ENCODE measurements around the gene ATP2A3. TPM values are rescaled to one million over a fixed set of nuclear protein-coding genes. Genes with fewer than 3 reads are reported as not detected.

Gene ATP2A3
- total RNA-seq, 3 donors from 2014 or later = 2.6 to 15.1 (median 9.8) TPM

GRCh38 chr17:3954086-3954485 lies 10.2 kb downstream of the ATP2A3 start:
- Histone ChIP-seq H3K9me3 (no peaks in the 10 kb centered on the region), H3K36me3 (no peaks in the 10 kb centered on the region), H3K4me3 (no peak overlapping the region), H3K4me1 (no peaks in the 10 kb centered on the region), H3K27ac (no peak overlapping the region), H3K27me3 (no peaks in the 10 kb centered on the region)
- intact Hi-C loops (cut with DNase I; ENCODE audit: low total_unique reads) = no loop called here
- TF ChIP-seq CTCF (IDR thresholded peaks at IDR 0.05) (no peak), POLR2AphosphoS5 (IDR thresholded peaks at IDR 0.05) (no peak), POLR2A (IDR thresholded peaks at IDR 0.05) (no peak)
- no peak for DNase-seq (ENCODE audit: low spot score in 2 of 2)

- no peak for DNase-seq (ENCODE audit: low spot score in 2 of 2)
- intact Hi-C loops (cut with DNase I; ENCODE audit: low total_unique reads) = no loop called here
- Histone ChIP-seq H3K9me3 (no peaks in the 10 kb centered on the region), H3K27ac (no peak overlapping the region), H3K27me3 (no peaks in the 10 kb centered on the region), H3K4me3 (no peak overlapping the region), H3K36me3 (no peaks in the 10 kb centered on the region), H3K4me1 (no peaks in the 10 kb centered on the region)
- TF ChIP-seq POLR2A (IDR thresholded peaks at IDR 0.05) (no peak), POLR2AphosphoS5 (IDR thresholded peaks at IDR 0.05) (no peak), CTCF (IDR thresholded peaks at IDR 0.05) (no peak)
Measured at GRCh38 chr17:3953542-3953941, 10.7 kb downstream of the ATP2A3 start.

GRCh38 chr17:3952186-3952585 lies 12.1 kb downstream of the ATP2A3 start:
- H3K4me3 ChIP-seq = no peak overlapping the region
- no peak for DNase-seq (ENCODE audit: low spot score in 2 of 2)

GRCh38 chr17:3951420-3951819 lies 12.8 kb downstream of the ATP2A3 start:
- Histone ChIP-seq H3K27ac (no peak overlapping the region), H3K36me3 (no peaks in the 10 kb centered on the region), H3K4me1 (no peaks in the 10 kb centered on the region), H3K9me3 (no peaks in the 10 kb centered on the region), H3K27me3 (no peaks in the 10 kb centered on the region), H3K4me3 (no peak overlapping the region)
- intact Hi-C loops (cut with DNase I; ENCODE audit: low total_unique reads) = no loop called here
- no peak for DNase-seq (ENCODE audit: low spot score in 2 of 2)
- TF ChIP-seq CTCF (IDR thresholded peaks at IDR 0.05) (no peak), POLR2A (IDR thresholded peaks at IDR 0.05) (no peak), POLR2AphosphoS5 (IDR thresholded peaks at IDR 0.05) (no peak)

More at GRCh38 chr17:3952186-3952585, 12.1 kb downstream of the ATP2A3 start:
- Histone ChIP-seq H3K36me3 (no peaks in the 10 kb centered on the region), H3K9me3 (no peaks in the 10 kb centered on the region), H3K4me1 (no peaks in the 10 kb centered on the region), H3K27me3 (no peaks in the 10 kb centered on the region), H3K27ac (no peak overlapping the region)
- intact Hi-C loops (cut with DNase I; ENCODE audit: low total_unique reads) = no loop called here
- TF ChIP-seq POLR2A (IDR thresholded peaks at IDR 0.05) = no peak
- TF ChIP-seq CTCF (IDR thresholded peaks at IDR 0.05) = no peak
- TF ChIP-seq POLR2AphosphoS5 (IDR thresholded peaks at IDR 0.05) = no peak

GRCh38 chr17:3951003-3951402 lies 13.2 kb downstream of the ATP2A3 start:
- no peak for DNase-seq (ENCODE audit: low spot score in 2 of 2)
- H3K4me1 ChIP-seq = no peaks in the 10 kb centered on the region
- no peak overlapping the region for H3K4me3 ChIP-seq
- no peaks in the 10 kb centered on the region for H3K27me3 ChIP-seq
- H3K9me3 ChIP-seq = no peaks in the 10 kb centered on the region
- H3K36me3 ChIP-seq = no peaks in the 10 kb centered on the region
- intact Hi-C loops (cut with DNase I; ENCODE audit: low total_unique reads) = no loop called here
- no peak for TF ChIP-seq POLR2AphosphoS5 (IDR thresholded peaks at IDR 0.05)
- TF ChIP-seq CTCF (IDR thresholded peaks at IDR 0.05) = no peak
- TF ChIP-seq POLR2A (IDR thresholded peaks at IDR 0.05) = no peak
- no peak overlapping the region for H3K27ac ChIP-seq

All from breast epithelium (tissue), 4 donors.